ENCODE data around the gene CNP.
A peak's percentile ranks its signal among the peaks of the same experiment; 100 is the strongest.

Gene CNP

GRCh38 chr17:41966463-41967140, at the start of gene CNP:
Gene CNP (plus strand): TSS chr17:41966795. CDS start chr17:41966885, 90 bp downstream.
- no peaks in the 10 kb centered on the region for H3K27me3 ChIP-seq
- TF ChIP-seq CTCF (IDR thresholded peaks at IDR 0.05) = no peak
- H3K27ac ChIP-seq = peak within 1 kb of the TSS; percentile 80
- H3K9me3 ChIP-seq = no peaks in the 10 kb centered on the region
- peaks cover 20 to 22% of the 10 kb centered on the region in 2 experiments for H3K4me1 ChIP-seq (ENCODE audit: control insufficient read depth in 1 of 2, insufficient read depth in 1 of 2, low read depth in 1 of 2, low read length in 1 of 2)
- peaks cover 8% of the 10 kb centered on the region for H3K36me3 ChIP-seq
- peak within 1 kb of the TSS; percentile 69 to 97 for H3K4me3 ChIP-seq (ENCODE audit: low read depth in 1 of 2, low read length in 1 of 2)

- Histone ChIP-seq H3K4me3 (ENCODE audit: low read depth in 1 of 2, low read length in 1 of 2) (peak overlapping the region in 1 of 2 experiments; percentile 97), H3K9me3 (no peaks in the 10 kb centered on the region), H3K36me3 (peaks cover 16% of the 10 kb centered on the region), H3K27me3 (no peaks in the 10 kb centered on the region), H3K4me1 (ENCODE audit: control insufficient read depth in 1 of 2, insufficient read depth in 1 of 2, low read depth in 1 of 2, low read length in 1 of 2) (peaks cover 16 to 21% of the 10 kb centered on the region in 2 experiments), H3K27ac (no peak overlapping the region)
- TF ChIP-seq CTCF (IDR thresholded peaks at IDR 0.05) = no peak
Measured at GRCh38 chr17:41917192-41917591, 49.4 kb upstream of the CNP start.

- peak overlapping the region; percentile 82 to 97 for H3K4me3 ChIP-seq (ENCODE audit: low read depth in 1 of 2, low read length in 1 of 2)
- peaks cover 10% of the 10 kb centered on the region for H3K36me3 ChIP-seq
- TF ChIP-seq CTCF (IDR thresholded peaks at IDR 0.05) = no peak
- no peaks in the 10 kb centered on the region for H3K27me3 ChIP-seq
- no peaks in the 10 kb centered on the region for H3K9me3 ChIP-seq
- H3K27ac ChIP-seq = peak overlapping the region; percentile 80
- peaks cover 16 to 21% of the 10 kb centered on the region in 2 experiments for H3K4me1 ChIP-seq (ENCODE audit: control insufficient read depth in 1 of 2, insufficient read depth in 1 of 2, low read depth in 1 of 2, low read length in 1 of 2)
Measured at GRCh38 chr17:41917679-41918313, 48.8 kb upstream of the CNP start.

- Histone ChIP-seq H3K36me3 (peaks cover 2% of the 10 kb centered on the region), H3K27ac (peak within 1 kb of the TSS; percentile 80), H3K27me3 (no peaks in the 10 kb centered on the region), H3K4me3 (ENCODE audit: low read depth in 1 of 2, low read length in 1 of 2) (peak within 1 kb of the TSS; percentile 82 to 97), H3K9me3 (no peaks in the 10 kb centered on the region), H3K4me1 (ENCODE audit: control insufficient read depth in 1 of 2, insufficient read depth in 1 of 2, low read depth in 1 of 2, low read length in 1 of 2) (peaks cover 16 to 21% of the 10 kb centered on the region in 2 experiments)
- no peak for TF ChIP-seq CTCF (IDR thresholded peaks at IDR 0.05)
Measured at GRCh38 chr17:41918314-41919164, 48.1 kb upstream of the CNP start, which contains the start of gene ACLY. Gene ACLY (minus strand): TSS chr17:41918951. CDS start chr17:41913873, 5,078 bp downstream.

GRCh38 chr17:41919165-41919817, 47.3 kb upstream of the CNP start:
- Histone ChIP-seq H3K27ac (peak overlapping the region; percentile 80), H3K9me3 (no peaks in the 10 kb centered on the region), H3K4me3 (ENCODE audit: low read depth in 1 of 2, low read length in 1 of 2) (peak overlapping the region; percentile 82 to 97), H3K36me3 (no peaks in the 10 kb centered on the region), H3K4me1 (ENCODE audit: control insufficient read depth in 1 of 2, insufficient read depth in 1 of 2, low read depth in 1 of 2, low read length in 1 of 2) (peaks cover 16 to 21% of the 10 kb centered on the region in 2 experiments), H3K27me3 (no peaks in the 10 kb centered on the region)
- no peak for TF ChIP-seq CTCF (IDR thresholded peaks at IDR 0.05)

Data from neutrophil (primary cell).